OCI-LY1 (cell line): ENCODE data around the gene TENM4.

Experiments
- EZH2 ChIP-seq: fragments of 200-600 bp; sonication (generic), shearing (Covaris generic); IDR thresholded peaks from 2 replicates; pipeline ENCODE4 v1.8.0; 2017; ENCODE audit warnings: borderline replicate concordance, mixed run types, mild to moderate bottlenecking, antibody characterized with exemption, low read length, moderate library complexity, mixed read lengths
- TF ChIP-seq, protein P1 (sequence below): fragments of 200-600 bp; sonication (generic), shearing (Covaris generic); IDR thresholded peaks from 2 replicates; pipeline ENCODE4 v1.5.1; 2017; ENCODE audit warnings: mild to moderate bottlenecking, antibody characterized with exemption, low read length, moderate library complexity, mixed read lengths

DNA sequence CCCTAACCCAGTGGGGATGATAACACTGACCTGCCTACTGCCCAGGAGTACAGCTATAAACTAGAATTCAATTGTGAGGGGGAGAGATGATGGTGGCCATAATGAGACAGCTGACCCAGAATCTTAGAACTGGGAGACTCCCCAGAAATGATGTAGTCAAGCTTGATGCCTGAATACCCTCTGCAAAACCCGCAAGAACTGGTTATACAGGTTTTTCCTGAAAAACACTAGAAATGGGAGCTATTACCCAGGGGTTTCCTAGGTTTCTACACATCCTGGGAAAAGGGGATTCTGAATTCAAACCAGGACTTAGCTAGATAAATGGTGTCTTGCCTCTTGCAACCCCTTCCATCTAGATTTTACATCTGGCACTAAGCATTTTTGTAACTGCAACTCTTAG is 752.4 kb downstream of the TENM4 start:
- TF ChIP-seq, protein P1, sequence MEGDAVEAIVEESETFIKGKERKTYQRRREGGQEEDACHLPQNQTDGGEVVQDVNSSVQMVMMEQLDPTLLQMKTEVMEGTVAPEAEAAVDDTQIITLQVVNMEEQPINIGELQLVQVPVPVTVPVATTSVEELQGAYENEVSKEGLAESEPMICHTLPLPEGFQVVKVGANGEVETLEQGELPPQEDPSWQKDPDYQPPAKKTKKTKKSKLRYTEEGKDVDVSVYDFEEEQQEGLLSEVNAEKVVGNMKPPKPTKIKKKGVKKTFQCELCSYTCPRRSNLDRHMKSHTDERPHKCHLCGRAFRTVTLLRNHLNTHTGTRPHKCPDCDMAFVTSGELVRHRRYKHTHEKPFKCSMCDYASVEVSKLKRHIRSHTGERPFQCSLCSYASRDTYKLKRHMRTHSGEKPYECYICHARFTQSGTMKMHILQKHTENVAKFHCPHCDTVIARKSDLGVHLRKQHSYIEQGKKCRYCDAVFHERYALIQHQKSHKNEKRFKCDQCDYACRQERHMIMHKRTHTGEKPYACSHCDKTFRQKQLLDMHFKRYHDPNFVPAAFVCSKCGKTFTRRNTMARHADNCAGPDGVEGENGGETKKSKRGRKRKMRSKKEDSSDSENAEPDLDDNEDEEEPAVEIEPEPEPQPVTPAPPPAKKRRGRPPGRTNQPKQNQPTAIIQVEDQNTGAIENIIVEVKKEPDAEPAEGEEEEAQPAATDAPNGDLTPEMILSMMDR: no peak
- TF ChIP-seq EZH2: no peak
